K562 (cell line): ENCODE results near the gene CITED2. TPM values are rescaled to one million over a fixed set of nuclear protein-coding genes. Genes with fewer than 3 reads are reported as not detected.

Experiments
- ARID2 ChIP-seq: fragments of 450-650 bp; IDR thresholded peaks from 2 replicates; pipeline ENCODE4 v1.6.1; 2017; ENCODE audit warnings: antibody characterized with exemption, mild to moderate bottlenecking
- ATF6 ChIP-seq: sonication (generic); formaldehyde crosslinking; IDR thresholded peaks from 2 replicates; pipeline ENCODE4 v1.4.0; 2020; ENCODE audit warnings: mild to moderate bottlenecking, missing genetic modification reagents
- CBFA2T3 ChIP-seq: fragments of 450-650 bp; IDR thresholded peaks from 2 replicates; pipeline ENCODE4 v1.6.1; 2017
- E2F4 ChIP-seq: sonication (generic); formaldehyde crosslinking; IDR thresholded peaks from 2 replicates; pipeline ENCODE4 v1.8.0; 2022; ENCODE audit warnings: mild to moderate bottlenecking, low read depth, missing genetic modification reagents
- E2F8 ChIP-seq: fragments of 450-650 bp; IDR thresholded peaks from 2 replicates; pipeline ENCODE4 v1.7.1; 2018; ENCODE audit warnings: mild to moderate bottlenecking, low read depth; ENCODE audit not compliant: partially characterized antibody
- EHMT2 ChIP-seq: fragments of 450-650 bp; IDR thresholded peaks from 2 replicates; pipeline ENCODE4 v1.6.1; 2018; ENCODE audit warnings: antibody characterized with exemption
- IRF9 ChIP-seq: fragments of 450-650 bp; IDR thresholded peaks from 2 replicates; pipeline ENCODE4 v1.6.1; 2016; ENCODE audit warnings: missing biosample characterization, missing genetic modification characterization
- MEF2D ChIP-seq: conservative IDR thresholded peaks from 2 replicates; pipeline ENCODE4 v1.6.1; 2016; ENCODE audit warnings: low read depth, missing genetic modification characterization, missing compliant biosample characterization
- PCBP1 ChIP-seq: fragments of 200-400 bp; formaldehyde crosslinking; IDR thresholded peaks from 2 replicates; pipeline ENCODE4 v1.6.1; 2018; ENCODE audit warnings: mild to moderate bottlenecking, low read depth, low read length; ENCODE audit not compliant: poor library complexity, severe bottlenecking
- POLR2AphosphoS5 ChIP-seq: IDR thresholded peaks from 2 replicates; pipeline ENCODE4 v1.6.1; 2011; ENCODE audit warnings: mild to moderate bottlenecking, low read depth, low read length, moderate library complexity; ENCODE audit not compliant: control insufficient read depth, insufficient read depth
- RBM15 ChIP-seq: fragments of 200-400 bp; formaldehyde crosslinking; IDR thresholded peaks from 2 replicates; pipeline ENCODE4 v1.6.1; 2018; ENCODE audit warnings: mild to moderate bottlenecking, low read length, moderate library complexity; ENCODE audit not compliant: insufficient read depth
- RUNX1 ChIP-seq: sonication (generic); IDR thresholded peaks from 2 replicates; pipeline ENCODE4 v1.6.1; 2016; ENCODE audit warnings: antibody characterized with exemption, low read depth
- ZBTB11 ChIP-seq, 3 experiments: fragments of 200-800 bp in 1 of 3; fragments of 250-450 bp in 1 of 3; fragments of 450-650 bp in 1 of 3; sonication (Bioruptor Pico) in 1 of 3; sonication (Bioruptor generic) in 1 of 3; formaldehyde crosslinking in 1 of 3; IDR thresholded peaks; 2 replicates each; pipeline versions ENCODE4 v1.6.1 to v1.8.0; 2016 to 2022; ENCODE audit warnings: mild to moderate bottlenecking in 2 of 3, missing genetic modification characterization in 2 of 3, missing compliant biosample characterization in 1 of 3, moderate library complexity in 1 of 3
- ZNF263 ChIP-seq: sonication (generic); formaldehyde crosslinking; IDR thresholded peaks from 2 replicates; pipeline ENCODE4 v1.8.0; 2022; ENCODE audit warnings: mild to moderate bottlenecking, missing genetic modification reagents, borderline replicate concordance
- ZNF695 ChIP-seq: fragments of 450-650 bp; formaldehyde crosslinking; IDR thresholded peaks from 2 replicates; pipeline ENCODE4 v1.4.0; 2020; ENCODE audit warnings: mild to moderate bottlenecking, moderate library complexity
- polyA plus RNA-seq, 8 experiments: library from polyadenylated mRNA; depleted of rRNA in 4 of 8; stranded (reverse) in 5 of 8; unstranded in 3 of 8; fragments of >200 nt; fragmentation: Nextera tagmentation in 2 of 8; fragmentation: Illumina TruSeq in 1 of 8; extraction: Ambion mirVana in 2 of 8; extraction: Trizol in 1 of 8; gene quantifications; 2 replicates each; pipeline versions ENCODE4 v1.2.1 to v1.2.3, GENCODE V29; 2011 to 2014; ENCODE audit warnings: inconsistent platforms in 1 of 8, missing spikeins in 1 of 8
- total RNA-seq, 7 experiments: library from RNA; depleted of rRNA in 6 of 7; stranded (reverse); fragments of >200 nt in 6 of 7; fragmentation: Illumina TruSeq in 2 of 7; extraction: Trizol in 2 of 7; gene quantifications; 2 replicates each; pipeline versions ENCODE4 v1.2.1 to v1.2.3, GENCODE V29; 2011 to 2021; ENCODE audit warnings: low replicate concordance in 1 of 7

CITED2 gene
- total and polyA plus RNA-seq, 9 of the 15 experiments (the other 6 are each of a cell fraction or from before 2014, with no cell fraction given), result 0.21 to 86.1 (median 17.5) TPM

GRCh38 chr6:139374357-139375225 lies at the start of gene CITED2 (continued):
- TF ChIP-seq ATF6, result peak; percentile 70; the same call in 1 of the 2 replicates
- TF ChIP-seq PCBP1, result peak; percentile 84
- TF ChIP-seq ZBTB11 (CRISPR knock-in tag; IDR thresholded peaks at IDR 0.05), result 0 out of 6 replicates have a peak, but pooled peaks of 1 of the 3 experiments have one; percentile 21
- TF ChIP-seq E2F4 (CRISPR knock-in tag), result peak; percentile 77; the same call in 1 of the 2 replicates
- TF ChIP-seq EHMT2, result no peak
- TF ChIP-seq IRF9 (tag), result no peak
- peak; percentile 29; the same call in 1 of the 2 replicates for TF ChIP-seq ZNF263 (CRISPR knock-in tag)
- TF ChIP-seq ZNF695 (CRISPR knock-in tag), result no peak
- no peak for TF ChIP-seq RBM15
- TF ChIP-seq MEF2D (tag), result no peak
- TF ChIP-seq RUNX1, result peak; percentile 80
- TF ChIP-seq ARID2, result no peak
- TF ChIP-seq CBFA2T3, result no peak
- peak; percentile 99 for TF ChIP-seq POLR2AphosphoS5
- TF ChIP-seq E2F8, result no peak
